ENCODE data around the gene KRTAP10-1.

KRTAP10-1 gene

DNA sequence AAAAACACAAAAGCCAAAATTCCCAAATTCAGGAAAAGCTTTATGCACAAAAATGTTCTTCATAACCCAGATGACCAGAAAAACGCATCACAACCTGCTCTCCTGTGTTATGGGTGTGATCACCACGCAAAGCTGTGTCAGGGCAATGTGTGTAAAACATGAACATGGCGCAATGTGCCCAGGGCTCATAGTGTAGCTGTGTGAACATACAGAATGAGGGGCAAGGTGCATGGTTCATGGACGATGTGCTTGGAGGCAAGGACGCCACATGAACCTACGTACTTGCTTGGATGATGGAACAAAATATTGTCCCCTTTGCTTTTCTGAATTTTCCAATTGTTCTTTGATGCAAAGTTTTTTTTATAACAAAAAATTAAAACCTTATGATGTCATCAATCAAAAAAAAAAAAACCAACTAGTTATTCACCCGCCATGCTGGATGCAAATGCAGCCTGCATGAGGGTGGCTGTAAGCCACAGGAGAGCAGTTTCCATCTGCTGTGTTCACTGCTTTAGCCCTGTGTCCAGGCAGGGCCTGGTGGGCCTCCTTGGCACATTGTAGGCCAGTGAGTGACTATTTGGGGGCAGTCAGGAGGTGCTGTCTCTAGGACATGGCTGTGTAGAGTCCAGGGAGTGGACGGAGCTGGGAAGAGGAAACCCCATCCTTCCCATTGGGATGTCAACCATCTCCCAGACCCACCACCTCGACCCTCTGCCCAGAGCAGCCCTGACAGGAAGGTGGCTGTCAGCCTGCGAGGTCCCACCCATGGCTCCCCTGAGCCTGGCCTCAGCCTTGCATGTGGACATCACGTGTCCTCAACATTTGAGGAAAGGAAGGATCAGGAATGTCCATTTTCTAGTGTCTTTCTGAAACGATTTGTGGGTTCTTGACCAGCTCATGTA is 13.6 kb downstream of the KRTAP10-1 start:
- H3K4me3 ChIP-seq (ENCODE audit: low read length) = no peak overlapping the region
- TF ChIP-seq, protein P1, sequence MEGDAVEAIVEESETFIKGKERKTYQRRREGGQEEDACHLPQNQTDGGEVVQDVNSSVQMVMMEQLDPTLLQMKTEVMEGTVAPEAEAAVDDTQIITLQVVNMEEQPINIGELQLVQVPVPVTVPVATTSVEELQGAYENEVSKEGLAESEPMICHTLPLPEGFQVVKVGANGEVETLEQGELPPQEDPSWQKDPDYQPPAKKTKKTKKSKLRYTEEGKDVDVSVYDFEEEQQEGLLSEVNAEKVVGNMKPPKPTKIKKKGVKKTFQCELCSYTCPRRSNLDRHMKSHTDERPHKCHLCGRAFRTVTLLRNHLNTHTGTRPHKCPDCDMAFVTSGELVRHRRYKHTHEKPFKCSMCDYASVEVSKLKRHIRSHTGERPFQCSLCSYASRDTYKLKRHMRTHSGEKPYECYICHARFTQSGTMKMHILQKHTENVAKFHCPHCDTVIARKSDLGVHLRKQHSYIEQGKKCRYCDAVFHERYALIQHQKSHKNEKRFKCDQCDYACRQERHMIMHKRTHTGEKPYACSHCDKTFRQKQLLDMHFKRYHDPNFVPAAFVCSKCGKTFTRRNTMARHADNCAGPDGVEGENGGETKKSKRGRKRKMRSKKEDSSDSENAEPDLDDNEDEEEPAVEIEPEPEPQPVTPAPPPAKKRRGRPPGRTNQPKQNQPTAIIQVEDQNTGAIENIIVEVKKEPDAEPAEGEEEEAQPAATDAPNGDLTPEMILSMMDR (IDR thresholded peaks at IDR 0.05; ENCODE audit: insufficient read depth, low read depth, low read length, missing control alignments) = no peak
- DNase-seq (ENCODE audit: low read depth) = no peak

DNA sequence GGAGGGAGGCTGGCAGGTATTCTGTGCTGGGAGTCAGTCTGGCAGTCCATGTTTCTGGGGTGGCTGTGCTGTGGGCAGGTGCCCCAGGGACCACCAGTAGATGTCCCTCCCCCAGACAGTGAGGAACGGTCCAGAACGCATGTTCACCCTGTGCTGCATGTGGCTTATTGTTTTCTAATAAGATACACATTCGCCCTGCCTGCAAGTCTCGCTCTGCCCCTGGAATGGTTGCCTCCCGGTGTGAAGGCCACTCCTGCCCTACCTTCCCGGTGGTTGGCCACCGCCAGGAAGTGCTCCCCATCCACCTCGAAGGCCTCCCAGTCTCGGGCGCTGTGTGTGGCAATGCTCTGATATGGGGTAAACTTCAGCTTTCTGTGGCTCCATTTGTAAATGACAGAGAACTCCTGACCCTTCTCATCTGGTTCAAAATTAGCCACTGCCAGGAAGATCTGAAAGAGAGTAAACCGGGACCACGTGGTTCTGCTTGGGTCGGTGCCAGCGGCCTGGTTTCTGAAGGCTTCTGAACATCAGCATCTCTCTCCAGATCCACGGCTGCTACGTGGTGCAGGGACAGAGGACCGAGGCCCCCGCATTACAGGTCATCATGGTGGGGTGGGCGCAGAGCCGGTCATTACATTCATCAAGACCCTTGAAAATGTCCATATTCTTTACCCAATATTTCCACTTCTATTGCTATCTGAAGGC is 14.5 kb downstream of the KRTAP10-1 start:
- TF ChIP-seq, protein P1 (IDR thresholded peaks at IDR 0.05; ENCODE audit: insufficient read depth, low read depth, low read length, missing control alignments) = no peak
- no peak for DNase-seq (ENCODE audit: low read depth)

DNA sequence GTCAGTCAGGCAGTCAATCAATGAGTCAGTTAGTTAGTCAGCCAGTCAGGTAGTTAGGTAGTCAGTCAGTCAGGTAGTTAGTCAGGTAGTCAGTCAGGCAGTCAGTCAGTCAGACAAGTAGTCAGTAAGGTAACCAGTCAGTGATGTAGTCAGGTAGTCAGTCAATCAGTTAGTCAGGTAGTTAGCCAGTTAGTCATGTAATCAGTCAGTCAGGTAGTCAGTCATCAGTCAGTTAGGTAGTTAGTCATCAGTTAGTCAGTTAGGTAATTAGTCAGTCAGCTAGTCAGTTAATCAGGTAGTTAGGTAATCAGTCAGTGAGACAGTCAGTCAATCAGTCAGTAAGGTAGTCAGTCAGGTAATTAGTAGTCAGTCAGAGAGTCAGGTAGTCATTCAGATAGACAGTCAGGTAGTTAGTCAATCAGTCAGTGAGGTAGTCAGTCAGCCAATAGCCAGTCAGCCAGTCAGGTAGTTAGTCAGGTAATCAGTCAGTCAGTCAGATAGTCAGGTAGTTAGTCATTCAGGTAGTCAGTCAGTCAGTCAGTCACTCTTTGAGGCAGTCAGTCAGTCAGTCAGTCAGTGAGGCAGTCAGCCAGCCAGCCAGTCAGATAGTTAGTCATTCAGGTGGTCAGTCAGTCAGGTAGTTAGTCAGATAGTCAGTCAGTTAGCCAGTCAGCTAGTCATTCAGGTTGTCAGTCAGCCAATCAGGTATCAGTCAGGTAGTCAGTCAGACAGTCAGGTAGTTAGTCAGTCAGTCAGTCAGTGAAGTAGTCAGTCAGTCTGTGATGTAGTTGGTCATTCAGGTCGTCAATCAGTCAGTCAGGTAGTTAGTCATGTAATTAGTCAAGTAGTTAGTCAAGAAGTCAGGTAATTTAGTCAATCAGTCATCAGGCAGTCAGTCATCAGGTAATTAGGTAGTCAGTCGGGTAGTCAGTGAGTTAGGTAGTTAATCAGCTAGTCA is 15.3 kb downstream of the KRTAP10-1 start:
- TF ChIP-seq, protein P1 (IDR thresholded peaks at IDR 0.05; ENCODE audit: insufficient read depth, low read depth, low read length, missing control alignments) = no peak
- DNase-seq (ENCODE audit: low read depth) = no peak
- no peak overlapping the region for H3K4me3 ChIP-seq (ENCODE audit: low read length)

More for the DNA sequence above, 14.5 kb downstream of the KRTAP10-1 start:
- no peak overlapping the region for H3K4me3 ChIP-seq (ENCODE audit: low read length)

DNA sequence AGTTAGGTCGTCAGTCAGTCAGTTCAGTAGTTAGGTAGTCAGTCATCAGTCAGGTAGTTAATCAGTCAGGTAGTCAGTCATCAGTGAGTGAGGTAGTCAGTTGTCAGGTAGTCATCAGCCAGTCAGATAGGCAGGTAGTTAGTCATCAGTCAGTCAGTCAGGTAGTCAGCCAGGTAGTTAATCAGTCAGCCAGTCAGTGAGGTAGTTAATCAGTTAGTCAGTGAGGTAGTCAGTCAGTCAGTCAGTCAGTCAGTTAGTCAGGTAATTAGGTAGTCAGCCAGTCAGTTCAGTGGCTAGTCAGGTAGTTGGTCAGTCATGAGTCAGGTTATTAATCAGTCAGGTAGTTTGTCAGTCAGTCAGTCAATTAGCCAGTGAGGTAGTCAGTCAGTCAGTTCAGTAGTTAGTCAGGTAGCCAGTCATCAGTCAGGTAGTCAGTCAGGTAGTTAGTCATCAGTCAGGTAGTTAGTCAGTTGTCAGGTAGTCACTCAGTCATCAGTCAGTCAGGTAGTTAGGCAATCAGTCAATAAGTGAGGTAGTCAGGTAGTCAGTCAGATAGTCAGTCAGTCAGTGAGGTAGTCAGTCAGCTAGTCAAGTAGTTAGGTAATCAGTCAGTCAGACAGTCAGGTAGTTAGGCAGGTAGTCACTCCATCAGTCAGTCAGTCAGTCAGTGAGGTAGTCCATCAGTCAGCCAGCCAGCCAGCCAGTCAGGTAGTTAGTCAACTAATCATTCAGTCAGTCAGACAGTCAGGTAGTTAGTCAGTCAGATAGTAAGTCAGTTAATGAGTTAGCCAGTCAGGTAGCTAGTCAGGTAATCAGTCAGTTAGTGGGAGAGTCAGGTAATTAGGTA is 16.2 kb downstream of the KRTAP10-1 start:
- DNase-seq (ENCODE audit: low read depth) = peak; percentile 6
- TF ChIP-seq, protein P1 (IDR thresholded peaks at IDR 0.05; ENCODE audit: insufficient read depth, low read depth, low read length, missing control alignments) = no peak
- no peak overlapping the region for H3K4me3 ChIP-seq (ENCODE audit: low read length)

DNA sequence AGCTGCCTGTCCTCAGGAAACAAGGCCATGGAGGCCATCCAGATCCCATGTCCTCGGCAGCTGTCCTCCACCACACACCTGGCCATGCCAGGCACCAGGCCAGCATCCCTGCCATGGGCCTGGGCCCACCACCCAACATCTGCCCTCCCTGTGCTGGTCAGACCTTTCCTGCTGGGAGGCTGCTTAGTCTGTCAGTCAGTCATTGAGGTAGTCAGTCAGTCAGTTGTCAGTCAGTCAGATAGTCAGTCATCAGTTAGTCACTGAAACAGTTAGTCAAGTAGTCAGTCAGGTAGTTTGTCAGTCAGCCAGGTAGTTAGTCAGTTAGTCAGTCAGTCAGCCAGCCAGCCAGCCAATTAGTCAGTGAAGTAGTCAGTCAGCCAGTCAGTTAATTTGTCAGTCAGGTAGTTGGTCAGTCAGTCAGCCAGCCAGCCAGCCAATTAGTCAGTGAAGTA is 17.2 kb downstream of the KRTAP10-1 start:
- TF ChIP-seq, protein P1 (IDR thresholded peaks at IDR 0.05; ENCODE audit: insufficient read depth, low read depth, low read length, missing control alignments) = no peak
- DNase-seq (ENCODE audit: low read depth) = no peak
- no peak overlapping the region for H3K4me3 ChIP-seq (ENCODE audit: low read length)
